ENCODE data around the gene BIRC6.

Gene BIRC6

DNA sequence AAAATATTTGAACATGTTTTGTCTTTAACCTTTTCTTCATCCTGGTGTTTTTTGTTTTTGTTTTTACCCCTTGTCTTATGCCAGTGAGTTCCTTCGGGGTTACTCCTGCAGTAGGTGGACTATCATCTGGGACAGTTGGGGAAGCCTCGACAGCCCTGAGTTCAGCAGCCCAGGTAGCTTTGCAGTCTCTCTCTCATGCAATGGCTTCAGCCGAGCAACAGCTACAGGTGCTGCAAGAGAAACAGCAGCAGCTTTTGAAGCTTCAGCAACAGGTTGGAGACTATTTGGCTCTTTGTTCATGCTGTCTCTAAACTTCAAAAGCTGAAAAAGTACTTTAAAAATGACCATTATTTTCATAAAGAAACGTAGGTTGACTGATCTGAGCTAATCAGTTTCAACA lies 106.3 kb downstream of the BIRC6 start:
- H3K36me3 ChIP-seq (ENCODE audit: insufficient read depth): peaks cover 7% of the 10 kb centered on the region; the same call in 1 of the 2 replicates
- H4K20me1 ChIP-seq (ENCODE audit: insufficient read depth): no peaks in the 10 kb centered on the region

GRCh38 chr2:32464431-32464830 lies 107.6 kb downstream of the BIRC6 start:
- H3K36me3 ChIP-seq (ENCODE audit: insufficient read depth): peaks cover 7% of the 10 kb centered on the region; the same call in 1 of the 2 replicates
- H3K4me2 ChIP-seq: no peak overlapping the region

More for the DNA sequence above, 106.3 kb downstream of the BIRC6 start:
- Histone ChIP-seq H3K9ac (no peak overlapping the region), H3K79me2 (ENCODE audit: insufficient read depth, low read depth) (no peaks in the 10 kb centered on the region), H3K4me2 (no peak overlapping the region), H3K4me1 (ENCODE audit: low read depth, poor library complexity, severe bottlenecking) (no peaks in the 10 kb centered on the region), H3K27ac (no peak overlapping the region), H3K27me3 (ENCODE audit: insufficient read depth, low read depth) (no peaks in the 10 kb centered on the region), H3K4me3 (IDR thresholded peaks at IDR 0.05; ENCODE audit: insufficient read depth, low read depth, low read length) (no peak overlapping the region), H2AFZ (ENCODE audit: low read depth) (no peak overlapping the region)
- TF ChIP-seq, protein P1, sequence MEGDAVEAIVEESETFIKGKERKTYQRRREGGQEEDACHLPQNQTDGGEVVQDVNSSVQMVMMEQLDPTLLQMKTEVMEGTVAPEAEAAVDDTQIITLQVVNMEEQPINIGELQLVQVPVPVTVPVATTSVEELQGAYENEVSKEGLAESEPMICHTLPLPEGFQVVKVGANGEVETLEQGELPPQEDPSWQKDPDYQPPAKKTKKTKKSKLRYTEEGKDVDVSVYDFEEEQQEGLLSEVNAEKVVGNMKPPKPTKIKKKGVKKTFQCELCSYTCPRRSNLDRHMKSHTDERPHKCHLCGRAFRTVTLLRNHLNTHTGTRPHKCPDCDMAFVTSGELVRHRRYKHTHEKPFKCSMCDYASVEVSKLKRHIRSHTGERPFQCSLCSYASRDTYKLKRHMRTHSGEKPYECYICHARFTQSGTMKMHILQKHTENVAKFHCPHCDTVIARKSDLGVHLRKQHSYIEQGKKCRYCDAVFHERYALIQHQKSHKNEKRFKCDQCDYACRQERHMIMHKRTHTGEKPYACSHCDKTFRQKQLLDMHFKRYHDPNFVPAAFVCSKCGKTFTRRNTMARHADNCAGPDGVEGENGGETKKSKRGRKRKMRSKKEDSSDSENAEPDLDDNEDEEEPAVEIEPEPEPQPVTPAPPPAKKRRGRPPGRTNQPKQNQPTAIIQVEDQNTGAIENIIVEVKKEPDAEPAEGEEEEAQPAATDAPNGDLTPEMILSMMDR (conservative IDR thresholded peaks at IDR 0.05; ENCODE audit: low read depth, low read length): no peak

DNA sequence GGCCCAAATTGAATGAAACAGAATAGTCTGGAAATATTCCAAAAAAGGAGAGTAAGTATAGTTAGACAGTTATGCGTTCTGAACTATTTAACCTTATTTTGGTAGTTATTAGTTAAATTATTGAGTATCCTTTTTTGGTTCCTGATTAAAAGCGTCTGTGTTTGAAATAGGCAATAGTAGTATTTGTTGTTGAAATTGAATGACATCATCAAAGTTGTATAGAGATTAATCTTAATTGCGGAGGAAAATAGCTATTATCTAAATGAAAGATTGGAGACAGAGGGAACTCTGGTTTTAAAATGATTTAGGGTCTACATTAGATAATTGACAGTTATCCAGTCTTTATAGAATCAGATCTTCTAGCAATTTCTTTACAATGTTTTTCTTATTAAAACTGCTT lies 115.8 kb downstream of the BIRC6 start:
- Histone ChIP-seq H3K36me3 (ENCODE audit: insufficient read depth) (peaks cover 12% of the 10 kb centered on the region; the same call in 1 of the 2 replicates), H4K20me1 (ENCODE audit: insufficient read depth) (no peaks in the 10 kb centered on the region)

More at GRCh38 chr2:32464431-32464830, 107.6 kb downstream of the BIRC6 start:
- Histone ChIP-seq H3K79me2 (ENCODE audit: insufficient read depth, low read depth) (no peaks in the 10 kb centered on the region), H3K9ac (no peak overlapping the region), H3K27ac (no peak overlapping the region), H2AFZ (ENCODE audit: low read depth) (no peak overlapping the region), H3K4me1 (ENCODE audit: low read depth, poor library complexity, severe bottlenecking) (no peaks in the 10 kb centered on the region), H4K20me1 (ENCODE audit: insufficient read depth) (no peaks in the 10 kb centered on the region), H3K27me3 (ENCODE audit: insufficient read depth, low read depth) (no peaks in the 10 kb centered on the region), H3K4me3 (IDR thresholded peaks at IDR 0.05; ENCODE audit: insufficient read depth, low read depth, low read length) (no peak overlapping the region)
- TF ChIP-seq, protein P1 (conservative IDR thresholded peaks at IDR 0.05; ENCODE audit: low read depth, low read length): no peak

GRCh38 chr2:32474381-32474780 lies 117.6 kb downstream of the BIRC6 start:
- Histone ChIP-seq H4K20me1 (ENCODE audit: insufficient read depth) (no peaks in the 10 kb centered on the region), H3K4me2 (no peak overlapping the region), H3K79me2 (ENCODE audit: insufficient read depth, low read depth) (no peaks in the 10 kb centered on the region), H3K4me1 (ENCODE audit: low read depth, poor library complexity, severe bottlenecking) (no peaks in the 10 kb centered on the region), H3K27ac (no peak overlapping the region), H3K27me3 (ENCODE audit: insufficient read depth, low read depth) (no peaks in the 10 kb centered on the region), H3K9ac (no peak overlapping the region), H2AFZ (ENCODE audit: low read depth) (no peak overlapping the region), H3K4me3 (IDR thresholded peaks at IDR 0.05; ENCODE audit: insufficient read depth, low read depth, low read length) (no peak overlapping the region), H3K36me3 (ENCODE audit: insufficient read depth) (peaks cover 12% of the 10 kb centered on the region; the same call in 1 of the 2 replicates)
- TF ChIP-seq, protein P1 (conservative IDR thresholded peaks at IDR 0.05; ENCODE audit: low read depth, low read length): no peak

More for the DNA sequence above, 115.8 kb downstream of the BIRC6 start:
- no peaks in the 10 kb centered on the region for H3K27me3 ChIP-seq (ENCODE audit: insufficient read depth, low read depth)
- TF ChIP-seq, protein P1 (conservative IDR thresholded peaks at IDR 0.05; ENCODE audit: low read depth, low read length): no peak
- H3K4me1 ChIP-seq (ENCODE audit: low read depth, poor library complexity, severe bottlenecking): no peaks in the 10 kb centered on the region
- no peak overlapping the region for H3K4me3 ChIP-seq (IDR thresholded peaks at IDR 0.05; ENCODE audit: insufficient read depth, low read depth, low read length)
- no peak overlapping the region for H3K4me2 ChIP-seq
- no peak overlapping the region for H2AFZ ChIP-seq (ENCODE audit: low read depth)
- no peak overlapping the region for H3K27ac ChIP-seq
- no peak overlapping the region for H3K9ac ChIP-seq
- no peaks in the 10 kb centered on the region for H3K79me2 ChIP-seq (ENCODE audit: insufficient read depth, low read depth)

Data from KMS-11 (cell line).